NCI-H146 treated with DMSO at 0.1 percent for 48 hours (cell line): ENCODE measurements around the gene TSR1.
"Not testable (repeated sequence)": the region's sequence is repeated elsewhere in the genome, so short reads cannot be mapped to it uniquely, and the experiment has no call there.

Experiments
- DNase-seq: peaks from one replicate; lab custom pipeline; 2025; ENCODE audit not compliant: unreplicated experiment; lab: John Stamatoyannopoulos, UW

TSR1 gene

GRCh38 chr17:2338315-2338657 lies 2.0 kb upstream of the TSR1 start:
- no peak for DNase-seq

GRCh38 chr17:2337544-2338314 lies 1.5 kb upstream of the TSR1 start:
- DNase-seq: peak; percentile 34

GRCh38 chr17:2336852-2337543 lies 741 bp upstream of the TSR1 start, which contains the start of gene SGSM2:
TSS of gene SGSM2 (plus strand) at chr17:2337501. CDS start at chr17:2337689, 188 bp downstream.
- DNase-seq: peak; percentile 52

GRCh38 chr17:2335726-2336214 lies 487 bp downstream of the TSR1 start:
- no peak for DNase-seq

- DNase-seq: no peak
These were observed 5.0 kb downstream of the TSR1 start for GRCh38 chr17:2331303-2331702.

GRCh38 chr17:2323629-2324314 lies 12.5 kb downstream of the TSR1 start:
- DNase-seq: no peak

- DNase-seq: no peak
These were observed 14.9 kb downstream of the TSR1 start for GRCh38 chr17:2321399-2321798.

- DNase-seq: no peak
These were observed 17.2 kb downstream of the TSR1 start for GRCh38 chr17:2319051-2319450.

- no peak for DNase-seq
These were observed 18.5 kb downstream of the TSR1 start for GRCh38 chr17:2317796-2318195.

- DNase-seq: not testable (repeated sequence)
These were observed 19.4 kb downstream of the TSR1 start for GRCh38 chr17:2316916-2317205.

GRCh38 chr17:2312736-2313135 lies 23.5 kb downstream of the TSR1 start:
- no peak for DNase-seq

GRCh38 chr17:2309338-2310154 lies 26.7 kb downstream of the TSR1 start:
- DNase-seq: no peak

- no peak for DNase-seq
These were observed 31.3 kb downstream of the TSR1 start for GRCh38 chr17:2304931-2305330.

GRCh38 chr17:2303204-2304188 lies 32.8 kb downstream of the TSR1 start, which contains the start of the genes SMG6 and SRR:
TSS of gene SMG6 (minus strand) at chr17:2303785. CDS start at chr17:2303720, 65 bp downstream.
TSS of gene SRR (plus strand) at chr17:2303950. CDS start at chr17:2315561, 11,611 bp downstream.
- peak; percentile 76 for DNase-seq

GRCh38 chr17:2302778-2303203 lies 33.5 kb downstream of the TSR1 start:
- no peak for DNase-seq

- DNase-seq: no peak
These were observed 36.5 kb downstream of the TSR1 start for GRCh38 chr17:2299756-2300155.

GRCh38 chr17:2299136-2299535 lies 37.1 kb downstream of the TSR1 start:
- DNase-seq: no peak

- DNase-seq: no peak
These were observed 39.2 kb downstream of the TSR1 start for GRCh38 chr17:2297023-2297422.

- DNase-seq: no peak
These were observed 40.7 kb downstream of the TSR1 start for GRCh38 chr17:2295575-2295974.

GRCh38 chr17:2292100-2292499 lies 44.2 kb downstream of the TSR1 start:
- no peak for DNase-seq
